ENCODE results near the gene GPR85.

Gene GPR85

DNA sequence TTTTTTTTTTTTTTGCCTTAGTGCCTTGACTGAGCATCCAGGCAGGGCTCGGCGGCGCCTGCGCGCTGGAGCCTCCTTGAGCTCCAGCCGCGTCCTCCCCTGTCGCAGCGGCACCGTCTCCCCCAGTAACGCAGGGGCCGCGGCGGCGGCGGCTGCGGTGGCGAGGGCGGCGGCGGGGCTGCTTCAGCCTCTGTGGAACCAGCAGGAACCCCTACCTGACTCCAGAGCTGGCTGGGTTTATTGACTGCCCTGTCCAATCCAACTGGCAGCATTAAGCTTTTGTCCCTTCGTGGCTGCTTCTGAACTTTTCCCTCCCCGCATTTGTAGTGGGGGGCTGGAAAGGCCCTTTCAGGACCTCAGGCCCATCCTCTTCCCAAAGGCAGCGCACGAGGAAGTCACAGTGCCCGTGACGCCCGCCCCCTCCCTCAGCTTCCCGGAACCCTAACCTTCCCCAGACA lies at the start of gene GPR85:
GPR85 (minus strand) TSS at position 397 of the 458 bp plus-strand sequence. CDS start 2,106 bp downstream, outside the sequence.
- peak within 1 kb of the TSS; percentile 42 to 55 for H3K4me3 ChIP-seq (replicated peaks in 1 of 2; ENCODE audit: low read depth in 2 of 2, low read length in 2 of 2)
- TF ChIP-seq, protein P1, sequence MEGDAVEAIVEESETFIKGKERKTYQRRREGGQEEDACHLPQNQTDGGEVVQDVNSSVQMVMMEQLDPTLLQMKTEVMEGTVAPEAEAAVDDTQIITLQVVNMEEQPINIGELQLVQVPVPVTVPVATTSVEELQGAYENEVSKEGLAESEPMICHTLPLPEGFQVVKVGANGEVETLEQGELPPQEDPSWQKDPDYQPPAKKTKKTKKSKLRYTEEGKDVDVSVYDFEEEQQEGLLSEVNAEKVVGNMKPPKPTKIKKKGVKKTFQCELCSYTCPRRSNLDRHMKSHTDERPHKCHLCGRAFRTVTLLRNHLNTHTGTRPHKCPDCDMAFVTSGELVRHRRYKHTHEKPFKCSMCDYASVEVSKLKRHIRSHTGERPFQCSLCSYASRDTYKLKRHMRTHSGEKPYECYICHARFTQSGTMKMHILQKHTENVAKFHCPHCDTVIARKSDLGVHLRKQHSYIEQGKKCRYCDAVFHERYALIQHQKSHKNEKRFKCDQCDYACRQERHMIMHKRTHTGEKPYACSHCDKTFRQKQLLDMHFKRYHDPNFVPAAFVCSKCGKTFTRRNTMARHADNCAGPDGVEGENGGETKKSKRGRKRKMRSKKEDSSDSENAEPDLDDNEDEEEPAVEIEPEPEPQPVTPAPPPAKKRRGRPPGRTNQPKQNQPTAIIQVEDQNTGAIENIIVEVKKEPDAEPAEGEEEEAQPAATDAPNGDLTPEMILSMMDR (IDR thresholded peaks at IDR 0.05; ENCODE audit: low read depth, low read length): no peak
- peak; percentile 65 to 70 for DNase-seq (ENCODE audit: low read depth in 2 of 2)

DNA sequence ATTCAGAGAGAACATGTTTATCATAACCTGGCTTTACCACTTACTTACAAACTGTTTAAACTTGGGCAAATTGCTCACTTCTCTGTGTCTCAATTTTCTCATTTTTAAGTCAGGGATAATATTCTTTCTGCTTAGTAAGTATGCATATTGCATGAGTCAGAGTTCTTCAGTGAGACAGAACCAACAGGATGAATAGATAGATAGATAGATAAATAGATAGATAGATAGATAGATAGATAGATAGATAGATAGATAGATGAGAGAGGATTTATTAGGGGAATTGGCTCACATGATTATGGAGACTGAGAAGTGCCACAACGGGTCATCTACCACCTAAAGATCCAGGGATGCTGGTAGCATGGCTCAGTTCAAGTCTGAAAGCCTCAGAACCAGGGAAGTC lies 47.4 kb upstream of the GPR85 start:
- no peak overlapping the region for H3K4me3 ChIP-seq (replicated peaks in 1 of 2; ENCODE audit: low read depth in 2 of 2, low read length in 2 of 2)
- TF ChIP-seq, protein P1 (IDR thresholded peaks at IDR 0.05; ENCODE audit: low read depth, low read length): no peak
- DNase-seq (ENCODE audit: low read depth in 2 of 2): no peak

DNA sequence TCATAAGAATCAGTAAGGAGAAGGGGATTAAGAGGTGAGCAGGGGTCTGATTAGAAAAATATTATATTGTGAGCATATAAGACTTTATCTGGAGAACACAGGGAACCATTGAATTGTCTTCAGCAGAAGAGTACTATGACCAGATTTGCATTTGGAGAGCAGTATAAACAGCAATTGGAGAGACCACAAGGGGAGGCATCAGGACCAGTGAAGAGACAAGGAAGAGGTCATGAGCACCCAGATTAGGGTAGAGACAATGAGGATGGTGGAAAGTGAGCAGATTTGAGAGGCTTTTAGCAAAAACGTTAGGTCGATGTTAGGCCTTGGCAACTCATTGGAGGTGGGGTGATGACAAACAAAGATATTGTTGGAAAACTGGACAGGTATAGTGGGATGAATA lies 44.7 kb upstream of the GPR85 start:
- H3K4me3 ChIP-seq (replicated peaks in 1 of 2; ENCODE audit: low read depth in 2 of 2, low read length in 2 of 2): no peak overlapping the region
- TF ChIP-seq, protein P1 (IDR thresholded peaks at IDR 0.05; ENCODE audit: low read depth, low read length): no peak

DNA sequence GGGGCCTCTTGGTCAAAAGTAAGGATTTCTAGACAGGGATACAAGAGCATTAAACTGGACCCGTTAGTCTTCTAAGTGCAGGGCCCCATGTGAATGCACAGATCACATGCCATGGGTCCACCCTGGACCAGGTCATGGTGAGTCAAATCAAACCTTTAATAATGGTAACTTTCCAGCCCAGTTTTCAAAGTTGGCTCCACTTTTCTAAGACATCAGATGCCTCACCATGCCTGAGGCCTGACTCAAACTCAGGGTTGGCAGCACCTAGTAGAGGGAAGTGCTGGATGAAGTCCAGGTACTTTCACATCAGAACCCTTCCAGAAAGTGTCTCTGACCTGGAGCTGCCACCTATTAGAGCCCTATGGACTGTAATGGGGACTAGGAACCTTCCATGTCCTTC lies 41.4 kb upstream of the GPR85 start:
- TF ChIP-seq, protein P1 (IDR thresholded peaks at IDR 0.05; ENCODE audit: low read depth, low read length): no peak
- DNase-seq (ENCODE audit: low read depth in 2 of 2): peak; percentile 1 to 41
- no peak overlapping the region for H3K4me3 ChIP-seq (replicated peaks in 1 of 2; ENCODE audit: low read depth in 2 of 2, low read length in 2 of 2)

More for the DNA sequence above, 44.7 kb upstream of the GPR85 start:
- no peak for DNase-seq (ENCODE audit: low read depth in 2 of 2)

DNA sequence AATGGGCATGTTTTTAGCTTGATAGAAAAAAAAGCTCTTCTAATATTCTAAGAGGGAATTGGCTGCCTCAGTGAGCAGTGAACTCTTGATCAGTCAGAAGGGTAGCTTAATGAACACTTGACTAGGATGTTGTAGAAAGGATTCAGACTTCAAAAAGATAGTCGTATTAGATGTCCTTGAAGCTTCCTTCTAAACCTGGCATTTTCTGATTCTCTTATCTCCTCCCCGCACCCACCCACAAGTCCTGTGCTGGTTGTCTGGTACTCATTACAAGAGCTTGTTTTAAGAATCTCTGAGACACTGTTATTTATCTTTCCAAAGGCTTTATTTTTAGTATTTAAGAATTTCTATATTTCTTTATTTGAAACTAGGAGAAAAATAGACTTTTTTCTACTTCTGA lies 39.1 kb upstream of the GPR85 start:
- TF ChIP-seq, protein P1 (IDR thresholded peaks at IDR 0.05; ENCODE audit: low read depth, low read length): no peak
- DNase-seq (ENCODE audit: low read depth in 2 of 2): no peak

GRCh38 chr7:113122744-113123143 lies 36.1 kb upstream of the GPR85 start:
- H3K4me3 ChIP-seq (replicated peaks in 1 of 2; ENCODE audit: low read depth in 2 of 2, low read length in 2 of 2): no peak overlapping the region
- DNase-seq (ENCODE audit: low read depth in 2 of 2): no peak
- TF ChIP-seq, protein P1 (IDR thresholded peaks at IDR 0.05; ENCODE audit: low read depth, low read length): no peak

More for the DNA sequence above, 39.1 kb upstream of the GPR85 start:
- H3K4me3 ChIP-seq (replicated peaks in 1 of 2; ENCODE audit: low read depth in 2 of 2, low read length in 2 of 2): no peak overlapping the region

- no peak for DNase-seq (ENCODE audit: low read depth in 2 of 2)
- TF ChIP-seq, protein P1 (IDR thresholded peaks at IDR 0.05; ENCODE audit: low read depth, low read length): no peak
- H3K4me3 ChIP-seq (replicated peaks in 1 of 2; ENCODE audit: low read depth in 2 of 2, low read length in 2 of 2): no peak overlapping the region
Measured at GRCh38 chr7:113120647-113121046, 34.0 kb upstream of the GPR85 start.
